Measurements from ENCODE around the gene C13orf46.
"Not testable (repeated sequence)": the region's sequence is repeated elsewhere in the genome, so short reads cannot be mapped to it uniquely, and the experiment has no call there.

C13orf46 gene

DNA sequence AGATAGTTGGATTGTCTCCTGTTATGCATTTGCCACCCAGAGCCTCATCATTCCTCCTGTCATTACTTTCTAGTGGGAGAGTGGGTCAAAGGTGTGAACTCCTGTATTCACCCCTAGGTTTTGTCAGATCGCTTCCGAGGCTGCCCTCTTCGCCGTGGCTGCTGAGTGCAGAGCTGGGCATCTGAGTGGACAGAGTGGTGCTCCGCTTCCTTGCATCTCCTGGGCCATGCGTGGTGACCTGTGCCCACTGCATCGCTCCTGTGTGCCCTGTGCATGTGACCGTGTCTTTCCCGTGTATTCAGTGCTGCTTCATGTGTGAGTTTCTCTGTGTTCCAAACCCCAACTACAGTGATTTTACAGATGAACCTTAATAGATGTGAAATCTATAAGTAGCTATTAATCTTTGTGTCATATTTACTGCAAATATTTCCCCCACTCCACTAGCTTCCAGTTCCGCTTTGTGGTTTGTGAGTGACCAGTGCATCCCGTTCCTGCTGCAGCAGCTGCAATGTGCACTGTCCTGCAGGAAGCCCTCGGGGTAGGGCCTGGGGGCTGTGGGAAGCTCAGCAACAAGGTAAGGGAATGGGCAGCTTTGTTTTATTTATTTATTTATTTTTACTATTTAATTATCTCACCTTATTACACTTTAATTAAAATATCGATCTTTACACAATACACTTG, 53.1 kb downstream of the C13orf46 start:
- DNase-seq, result no peak

DNA sequence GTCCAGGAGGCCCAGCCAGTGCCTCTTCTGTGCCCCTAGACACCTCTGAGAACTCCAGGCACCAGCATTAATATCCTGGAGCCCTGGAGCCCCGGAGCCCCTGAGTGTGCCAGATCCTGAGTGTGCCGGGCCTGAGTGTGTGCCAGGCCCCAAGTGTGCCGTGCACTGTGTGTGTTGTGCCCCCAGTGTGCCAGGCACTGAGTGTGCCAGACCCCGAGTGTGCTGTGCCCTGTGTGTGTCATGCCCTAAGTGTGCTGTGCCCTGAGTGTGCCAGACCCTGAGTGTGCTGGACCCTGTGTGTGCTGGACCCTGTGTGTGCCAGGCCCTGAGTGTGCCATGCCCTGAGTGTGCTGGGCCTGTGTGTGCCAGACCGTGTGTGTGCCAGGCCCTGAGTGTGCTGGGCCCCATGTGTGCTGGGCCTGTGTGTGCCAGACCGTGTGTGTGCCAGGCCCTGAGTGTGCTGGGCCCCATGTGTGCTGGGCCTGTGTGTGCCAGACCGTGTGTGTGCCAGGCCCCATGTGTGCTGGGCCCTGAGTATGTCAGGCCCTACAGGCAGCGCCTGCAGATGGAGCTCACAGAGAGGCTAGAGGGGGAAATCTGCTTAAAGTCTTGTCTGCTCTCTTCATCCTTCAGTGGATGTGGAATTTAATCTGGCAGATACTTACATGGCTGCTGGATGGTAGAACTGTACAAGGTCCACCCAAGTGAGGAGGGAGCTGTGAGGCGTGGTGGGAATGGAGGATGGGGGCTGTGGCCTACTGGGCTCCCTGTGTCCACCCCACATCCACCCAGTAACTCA, 53.9 kb downstream of the C13orf46 start:
- no peak for DNase-seq

- DNase-seq, result no peak
These were observed 54.7 kb downstream of the C13orf46 start for GRCh38 chr13:113918981-113919701.

GRCh38 chr13:113918580-113918979, 55.3 kb downstream of the C13orf46 start:
- no peak for DNase-seq

- DNase-seq, result no peak
These were observed 56.1 kb downstream of the C13orf46 start for GRCh38 chr13:113917594-113918371.

DNA sequence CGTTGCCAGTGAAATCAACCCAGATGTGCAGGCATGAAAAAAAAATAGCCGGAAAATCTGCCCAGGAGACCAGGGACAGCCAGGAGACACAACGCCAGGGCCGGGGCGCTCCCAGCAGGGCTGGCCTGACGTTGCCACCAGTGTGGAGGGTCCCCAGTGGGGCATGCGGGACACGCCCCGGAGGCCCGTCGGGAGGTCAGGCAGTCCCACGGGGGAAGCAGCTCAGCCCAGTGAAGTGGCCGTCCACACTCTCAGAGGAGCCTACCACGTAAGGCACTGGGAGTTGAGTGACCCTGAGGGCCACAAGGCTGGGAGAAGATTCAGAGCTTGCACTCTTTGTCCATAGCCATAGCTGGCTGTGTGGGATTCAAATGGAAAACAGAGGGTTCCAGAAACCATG, 56.8 kb downstream of the C13orf46 start:
- no peak for DNase-seq

- no peak for DNase-seq
These were observed 57.5 kb downstream of the C13orf46 start for GRCh38 chr13:113916330-113916815.

DNA sequence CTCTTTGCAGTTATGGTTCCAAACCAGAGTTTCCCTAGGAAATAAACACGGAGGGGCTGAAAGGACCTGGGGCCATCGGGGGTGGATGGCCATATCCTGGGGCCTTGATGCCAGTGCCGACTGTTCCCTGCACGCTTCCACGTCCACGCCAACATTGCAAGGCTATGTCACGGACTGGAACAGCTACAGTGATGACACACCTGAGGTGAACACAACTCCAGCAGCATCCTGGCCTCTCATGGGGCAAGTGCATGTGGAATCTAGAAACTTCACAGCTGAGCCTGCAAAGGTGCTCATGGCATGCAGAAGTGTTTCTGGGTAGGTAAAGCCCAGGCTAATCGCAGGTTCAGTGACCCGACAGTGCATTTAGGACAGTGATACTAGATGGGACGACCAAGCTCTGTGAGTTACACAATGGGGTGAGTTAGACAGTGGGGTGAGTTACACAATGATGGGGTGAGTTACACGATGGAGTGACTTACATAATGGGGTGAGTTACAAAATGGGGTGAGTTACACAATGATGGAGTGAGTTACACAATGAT, 58.0 kb downstream of the C13orf46 start:
- DNase-seq, result no peak

DNA sequence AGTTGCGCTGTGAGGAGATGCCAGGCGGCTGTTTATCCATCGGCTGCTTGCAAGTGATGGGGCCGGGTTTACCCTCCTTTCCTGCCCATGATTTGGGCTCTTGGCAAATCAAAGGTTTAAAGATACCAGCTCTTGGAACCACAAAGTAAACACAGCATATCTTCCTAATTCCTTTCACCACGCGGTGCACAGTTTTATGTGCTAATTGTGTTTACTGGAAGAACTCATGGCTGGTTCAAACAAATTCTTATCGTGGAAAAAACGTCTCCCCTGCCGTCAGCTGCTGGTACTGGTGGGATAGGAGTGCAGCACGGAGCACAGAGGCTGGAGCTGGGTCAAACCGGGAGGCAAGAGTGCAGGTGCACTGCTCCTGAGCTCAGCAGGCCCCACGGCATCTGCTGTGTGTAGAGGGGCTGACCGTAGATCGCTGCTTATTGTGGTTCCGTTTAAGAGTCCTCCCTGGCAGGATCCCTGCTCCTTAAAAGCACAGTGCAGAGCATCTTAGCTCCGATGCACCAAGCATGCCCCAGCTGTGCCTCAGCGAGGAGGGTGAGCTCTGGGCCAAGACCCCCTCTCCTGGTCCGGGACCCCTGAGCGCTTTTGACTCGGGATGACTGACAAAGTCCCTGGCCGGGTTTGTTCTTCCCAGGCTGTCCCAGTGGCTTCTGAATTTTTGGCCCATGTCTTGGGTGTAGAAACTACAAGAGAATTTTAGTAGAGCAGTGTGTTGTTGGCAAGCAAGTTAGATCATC, 58.7 kb downstream of the C13orf46 start:
- DNase-seq, result no peak

DNA sequence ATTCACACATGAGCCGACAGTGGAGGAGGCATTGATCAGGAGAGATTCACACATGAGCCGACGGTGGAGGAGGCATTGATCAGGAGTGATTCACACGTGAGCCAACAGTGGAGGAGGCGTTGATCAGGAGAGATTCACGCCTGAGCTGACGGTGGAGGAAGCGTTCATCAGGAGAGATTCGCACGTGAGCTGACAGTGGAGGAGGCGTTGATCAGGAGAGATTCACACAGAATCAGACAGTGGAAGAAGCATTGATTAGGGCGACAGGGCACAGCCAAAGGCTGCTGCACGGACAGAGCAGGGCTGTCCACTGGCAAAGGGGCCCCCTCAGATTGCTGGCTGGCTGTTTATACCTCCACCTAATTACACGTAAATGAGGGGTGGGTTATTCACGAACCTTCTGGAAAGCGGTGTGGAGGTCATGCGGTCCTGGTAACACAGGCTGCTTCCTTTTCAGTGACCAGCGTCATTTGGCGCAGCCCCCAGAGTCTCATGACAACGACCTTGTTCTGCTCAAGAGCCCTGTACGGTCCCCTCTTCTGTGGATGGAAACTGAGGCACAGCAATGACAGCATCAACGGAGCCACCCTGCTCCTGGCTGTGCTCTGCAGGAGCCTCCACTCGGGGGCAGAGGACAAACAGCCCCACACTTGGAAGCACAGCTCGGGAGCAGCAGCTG, 59.4 kb downstream of the C13orf46 start:
- DNase-seq, result no peak

GRCh38 chr13:113913838-113914237, 60.0 kb downstream of the C13orf46 start:
- not testable (repeated sequence) for DNase-seq

DNA sequence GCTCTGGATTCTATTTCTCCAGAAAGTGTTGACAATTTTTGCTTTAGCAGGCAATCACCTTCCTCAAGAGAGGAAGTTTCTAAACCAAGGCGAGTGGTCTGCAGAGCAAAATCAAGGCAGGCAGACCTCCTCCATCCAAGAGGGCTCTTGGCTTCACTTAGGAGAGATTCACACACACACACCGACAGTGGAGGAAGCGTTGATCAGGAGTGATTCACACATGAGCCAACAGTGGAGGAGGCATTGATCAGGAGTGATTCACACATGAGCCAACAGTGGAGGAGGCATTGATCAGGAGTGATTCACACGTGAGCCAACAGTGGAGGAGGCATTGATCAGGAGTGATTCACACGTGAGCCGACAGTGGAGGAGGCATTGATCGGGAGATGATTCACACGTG, 60.5 kb downstream of the C13orf46 start:
- not testable (repeated sequence) for DNase-seq

- no peak for DNase-seq
These were observed 61.3 kb downstream of the C13orf46 start for GRCh38 chr13:113912596-113912995.

- peak; percentile 4 for DNase-seq
These were observed 66.0 kb downstream of the C13orf46 start for GRCh38 chr13:113907635-113908617.

- DNase-seq, result no peak
These were observed 67.3 kb downstream of the C13orf46 start for GRCh38 chr13:113906571-113906970.

DNA sequence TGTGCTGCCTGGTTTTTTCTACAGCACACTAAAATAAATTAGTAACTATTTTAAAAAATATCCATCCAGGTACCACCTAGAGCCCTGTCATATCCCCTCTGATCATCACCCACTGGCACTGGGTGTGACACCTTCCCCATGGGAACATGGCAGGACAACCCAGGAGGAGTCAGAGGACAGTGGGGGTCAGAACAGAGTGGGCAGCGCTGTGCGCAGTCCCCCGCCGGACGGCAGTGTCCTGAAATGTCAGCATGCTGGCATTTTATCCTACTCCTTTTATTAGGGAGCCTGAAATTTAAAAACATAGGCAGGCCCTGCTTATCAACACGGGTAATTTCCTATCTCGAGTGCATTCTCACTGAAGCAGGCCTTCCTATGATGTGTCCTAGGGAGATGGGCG, 67.9 kb downstream of the C13orf46 start:
- no peak for DNase-seq

- no peak for DNase-seq
These were observed 68.9 kb downstream of the C13orf46 start for GRCh38 chr13:113905018-113905417.

- DNase-seq, result peak; percentile 4
These were observed 69.5 kb downstream of the C13orf46 start for GRCh38 chr13:113904411-113904810.

GRCh38 chr13:113903912-113904311, 70.0 kb downstream of the C13orf46 start:
- DNase-seq, result no peak
